Tibial nerve (tissue), 4 donors: ENCODE measurements around the gene CXCR6.

ENCODE experiments used
- CTCF ChIP-seq, 5 experiments: fragments of 200-600 bp in 3 of 5; fragments of 450-650 bp in 2 of 5; sonication (generic) in 3 of 5; IDR thresholded peaks; one replicate each; pipeline ENCODE4 v1.5.1; 2016 to 2019; ENCODE audit warnings: antibody characterized with exemption in 5 of 5, mild to moderate bottlenecking in 3 of 5, moderate library complexity in 2 of 5
- EP300 ChIP-seq, 2 donors: sonication (generic); formaldehyde crosslinking; IDR thresholded peaks; one replicate each; pipeline ENCODE4 v1.6.1; 2017; ENCODE audit warnings: antibody characterized with exemption in 2 of 2, mild to moderate bottlenecking in 1 of 2

GRCh38 chr3:45939341-45939771, 3.9 kb upstream of the CXCR6 start:
- no peak for TF ChIP-seq CTCF (IDR thresholded peaks at IDR 0.05)
- no peak for TF ChIP-seq EP300 (IDR thresholded peaks at IDR 0.05)
